ENCODE measurements around the gene LMBR1L.

Gene LMBR1L

GRCh38 chr12:49105504-49106084, 5.1 kb downstream of the LMBR1L start:
- POLR2A ChIA-PET = interaction anchor here (1.5 to 5.0 kb wide), 2 partner anchors 25 to 36 kb away, joined by 4 to 26 read pairs; partner anchors contain the start of genes RHEBL1 and TUBA1B

GRCh38 chr12:49104822-49105221, 5.8 kb downstream of the LMBR1L start:
- CTCF ChIA-PET = interaction anchor here (1.2 to 2.9 kb wide), 2 partner anchors 17 to 41 kb away, joined by 3 to 12 read pairs; no protein-coding TSS in a partner anchor
- POLR2A ChIA-PET = interaction anchor here (1.5 to 5.0 kb wide), 2 partner anchors 26 to 35 kb away, joined by 4 to 26 read pairs; partner anchors contain the start of genes RHEBL1 and TUBA1B
- TF ChIP-seq BHLHE40 (IDR thresholded peaks at IDR 0.05; ENCODE audit: borderline replicate concordance) (no peak), ELF4 (IDR thresholded peaks at IDR 0.05) (no peak), CTBP1 (IDR thresholded peaks at IDR 0.05; ENCODE audit: borderline replicate concordance) (no peak), LEF1 (IDR thresholded peaks at IDR 0.05; ENCODE audit: borderline replicate concordance) (no peak), PKNOX1 (IDR thresholded peaks at IDR 0.05) (no peak), ARNT (IDR thresholded peaks at IDR 0.05) (no peak), FOXM1 (IDR thresholded peaks at IDR 0.05; ENCODE audit: borderline replicate concordance) (no peak), SUZ12 (IDR thresholded peaks at IDR 0.05) (no peak), HDGF (IDR thresholded peaks at IDR 0.05; ENCODE audit: borderline replicate concordance) (no peak), SP1 (IDR thresholded peaks at IDR 0.05) (no peak), FOXK2 (IDR thresholded peaks at IDR 0.05) (no peak), FOXA1 (IDR thresholded peaks at IDR 0.05) (no peak), TARDBP (IDR thresholded peaks at IDR 0.05) (no peak), NFRKB (IDR thresholded peaks at IDR 0.05) (no peak)
- no peak for DNase-seq (ENCODE audit: extremely low spot score)

More at GRCh38 chr12:49105504-49106084, 5.1 kb downstream of the LMBR1L start:
- no peak for TF ChIP-seq CTBP1 (IDR thresholded peaks at IDR 0.05; ENCODE audit: borderline replicate concordance)
- TF ChIP-seq BHLHE40 (IDR thresholded peaks at IDR 0.05; ENCODE audit: borderline replicate concordance) = no peak
- TF ChIP-seq FOXK2 (IDR thresholded peaks at IDR 0.05) = no peak
- no peak for TF ChIP-seq L3MBTL2 (conservative IDR thresholded peaks at IDR 0.05)
- TF ChIP-seq FOXM1 (IDR thresholded peaks at IDR 0.05; ENCODE audit: borderline replicate concordance) = no peak
- TF ChIP-seq ARNT (IDR thresholded peaks at IDR 0.05) = no peak
- TF ChIP-seq LEF1 (IDR thresholded peaks at IDR 0.05; ENCODE audit: borderline replicate concordance) = no peak
- no peak for TF ChIP-seq SP1 (IDR thresholded peaks at IDR 0.05)
- TF ChIP-seq SUZ12 (IDR thresholded peaks at IDR 0.05) = no peak
- TF ChIP-seq ELF4 (IDR thresholded peaks at IDR 0.05) = no peak
- TF ChIP-seq ZNF384 (IDR thresholded peaks at IDR 0.05) = no peak
- TF ChIP-seq TARDBP (IDR thresholded peaks at IDR 0.05) = no peak
- no peak for TF ChIP-seq NFRKB (IDR thresholded peaks at IDR 0.05)
- TF ChIP-seq HDGF (IDR thresholded peaks at IDR 0.05; ENCODE audit: borderline replicate concordance) = no peak
- DNase-seq (ENCODE audit: extremely low spot score) = no peak
- CTCF ChIA-PET = interaction anchor here (2.9 kb wide), 1 partner anchor 17 kb away, joined by 12 read pairs; no protein-coding TSS in a partner anchor

GRCh38 chr12:49100380-49100779, 10.3 kb downstream of the LMBR1L start:
- no peak for DNase-seq (ENCODE audit: extremely low spot score)
- ChIA-PET CTCF (interaction anchor here (1.2 to 4.9 kb wide), 3 partner anchors 9 to 12 kb away, joined by 3 to 35 read pairs (median 5); no protein-coding TSS in a partner anchor), POLR2A (interaction anchor here (1.4 to 4.4 kb wide), 3 partner anchors 10 to 31 kb away, joined by 6 to 27 read pairs (median 19); partner anchors contain the start of genes LMBR1L and TUBA1B)
- no peak for TF ChIP-seq BHLHE40 (IDR thresholded peaks at IDR 0.05; ENCODE audit: borderline replicate concordance)
- no peak for TF ChIP-seq CTBP1 (IDR thresholded peaks at IDR 0.05; ENCODE audit: borderline replicate concordance)
- no peak for TF ChIP-seq NFRKB (IDR thresholded peaks at IDR 0.05)

- no peak for DNase-seq (ENCODE audit: extremely low spot score)
- TF ChIP-seq NFRKB (IDR thresholded peaks at IDR 0.05) = no peak
- no peak for TF ChIP-seq SUZ12 (IDR thresholded peaks at IDR 0.05)
- TF ChIP-seq ARNT (IDR thresholded peaks at IDR 0.05) = no peak
- no peak for TF ChIP-seq ZNF384 (IDR thresholded peaks at IDR 0.05)
- TF ChIP-seq FOXA1 (IDR thresholded peaks at IDR 0.05) = no peak
- no peak for TF ChIP-seq BHLHE40 (IDR thresholded peaks at IDR 0.05; ENCODE audit: borderline replicate concordance)
- TF ChIP-seq L3MBTL2 (conservative IDR thresholded peaks at IDR 0.05) = no peak
These were observed 11.9 kb downstream of the LMBR1L start for GRCh38 chr12:49098703-49099102.

GRCh38 chr12:49098035-49098451, 12.6 kb downstream of the LMBR1L start:
- POLR2A ChIA-PET = interaction anchor here (0.9 to 4.4 kb wide), 2 partner anchors 11 to 33 kb away, joined by 3 to 27 read pairs; partner anchors contain the start of gene TUBA1B
- DNase-seq (ENCODE audit: extremely low spot score) = peak; percentile 78
- TF ChIP-seq SP1 (IDR thresholded peaks at IDR 0.05) (no peak), FOXA1 (IDR thresholded peaks at IDR 0.05) (no peak), BHLHE40 (IDR thresholded peaks at IDR 0.05; ENCODE audit: borderline replicate concordance) (no peak), ZNF384 (IDR thresholded peaks at IDR 0.05) (no peak), LEF1 (IDR thresholded peaks at IDR 0.05; ENCODE audit: borderline replicate concordance) (no peak), FOXM1 (IDR thresholded peaks at IDR 0.05; ENCODE audit: borderline replicate concordance) (no peak), PKNOX1 (IDR thresholded peaks at IDR 0.05) (no peak), L3MBTL2 (conservative IDR thresholded peaks at IDR 0.05) (no peak)
- CTCF ChIA-PET = interaction anchor here (0.7 to 4.9 kb wide), 5 partner anchors 10 to 139 kb away, joined by 3 to 35 read pairs (median 13); partner anchors contain the start of gene LMBR1L

More at GRCh38 chr12:49098703-49099102, 11.9 kb downstream of the LMBR1L start:
- CTCF ChIA-PET = interaction anchor here (0.7 to 4.9 kb wide), 6 partner anchors 10 to 138 kb away, joined by 3 to 35 read pairs (median 9); partner anchors contain the start of gene LMBR1L
- POLR2A ChIA-PET = interaction anchor here (0.9 to 4.4 kb wide), 3 partner anchors 11 to 33 kb away, joined by 3 to 27 read pairs (median 19); partner anchors contain the start of genes LMBR1L and TUBA1B

- CTCF ChIA-PET = interaction anchor here (2.3 to 4.9 kb wide), 2 partner anchors 9 to 33 kb away, joined by 15 to 35 read pairs; no protein-coding TSS in a partner anchor
- POLR2A ChIA-PET = interaction anchor here (4.4 kb wide), 1 partner anchor 34 kb away, joined by 27 read pairs; the partner anchor contains the start of gene TUBA1B
- TF ChIP-seq SUZ12 (IDR thresholded peaks at IDR 0.05) (no peak), FOXK2 (IDR thresholded peaks at IDR 0.05) (no peak), CTBP1 (IDR thresholded peaks at IDR 0.05; ENCODE audit: borderline replicate concordance) (no peak), ARNT (IDR thresholded peaks at IDR 0.05) (no peak), HDGF (IDR thresholded peaks at IDR 0.05; ENCODE audit: borderline replicate concordance) (no peak), ELF4 (IDR thresholded peaks at IDR 0.05) (no peak), L3MBTL2 (conservative IDR thresholded peaks at IDR 0.05) (no peak), NFRKB (IDR thresholded peaks at IDR 0.05) (no peak), BHLHE40 (IDR thresholded peaks at IDR 0.05; ENCODE audit: borderline replicate concordance) (no peak), FOXA1 (IDR thresholded peaks at IDR 0.05) (no peak)
- no peak for DNase-seq (ENCODE audit: extremely low spot score)
These were observed 13.3 kb downstream of the LMBR1L start for GRCh38 chr12:49097381-49097780.

All from HEK293T (cell line).